SK-N-SH (cell line): ENCODE measurements around the gene LTB4R. TPM values are rescaled to one million over a fixed set of nuclear protein-coding genes. Genes with fewer than 3 reads are reported as not detected.

Experiments
- EP300 ChIP-seq, 2 experiments: IDR thresholded peaks; 2 replicates each; pipeline versions ENCODE4 v1.4.0 to v1.6.1; 2012; ENCODE audit warnings: borderline replicate concordance in 1 of 2, low read depth in 1 of 2, low read length in 1 of 2
- FOSL2 ChIP-seq: IDR thresholded peaks from 2 replicates; pipeline ENCODE4 v1.4.0; 2012; ENCODE audit warnings: low read depth, mild to moderate bottlenecking, moderate library complexity, borderline replicate concordance
- FOXJ3 ChIP-seq: sonication (generic); formaldehyde crosslinking; IDR thresholded peaks from 2 replicates; pipeline ENCODE4 v1.5.1; 2020; ENCODE audit warnings: mild to moderate bottlenecking, missing genetic modification reagents
- GATA2 ChIP-seq: sonication (generic); formaldehyde crosslinking; IDR thresholded peaks from 2 replicates; pipeline ENCODE4 v1.5.0; 2020; ENCODE audit warnings: mild to moderate bottlenecking, missing genetic modification reagents
- JUND ChIP-seq: IDR thresholded peaks from 2 replicates; pipeline ENCODE4 v1.4.0; 2012
- MEF2A ChIP-seq: IDR thresholded peaks from 2 replicates; pipeline ENCODE4 v1.4.0; 2012; ENCODE audit warnings: low read depth, borderline replicate concordance
- POLR2AphosphoS5 ChIP-seq: IDR thresholded peaks from 2 replicates; pipeline ENCODE4 v1.6.1; 2012; ENCODE audit warnings: low read depth, low read length
- RAD21 ChIP-seq: IDR thresholded peaks from 2 replicates; pipeline ENCODE4 v1.6.1; 2012; ENCODE audit warnings: mild to moderate bottlenecking, low read length
- RCOR1 ChIP-seq: fragments of 150-350 bp; IDR thresholded peaks from 2 replicates; pipeline ENCODE4 v1.6.1; 2017; ENCODE audit warnings: antibody characterized with exemption, low read length
- RXRA ChIP-seq: IDR thresholded peaks from 2 replicates; pipeline ENCODE4 v1.4.0; 2012; ENCODE audit warnings: low read depth, mild to moderate bottlenecking, borderline replicate concordance
- SIN3A ChIP-seq: IDR thresholded peaks from 2 replicates; pipeline ENCODE4 v1.6.1; 2012; ENCODE audit warnings: low read depth, mild to moderate bottlenecking, low read length, moderate library complexity, borderline replicate concordance
- SMC3 ChIP-seq: IDR thresholded peaks from 2 replicates; pipeline ENCODE4 v1.6.1; 2012; ENCODE audit warnings: low read depth, low read length, improper control_type of control experiment
- TAF1 ChIP-seq: IDR thresholded peaks from 2 replicates; pipeline ENCODE4 v1.6.1; 2012; ENCODE audit warnings: low read depth, mild to moderate bottlenecking, low read length, moderate library complexity, borderline replicate concordance
- TCF12 ChIP-seq: IDR thresholded peaks from 2 replicates; pipeline ENCODE4 v1.4.0; 2012
- YY1 ChIP-seq: IDR thresholded peaks from 2 replicates; pipeline ENCODE4 v1.4.0; 2012; ENCODE audit warnings: low read depth, mild to moderate bottlenecking
- polyA plus RNA-seq, 3 experiments: library from polyadenylated mRNA; depleted of rRNA; stranded (reverse); fragments of >200 nt; gene quantifications; 2 replicates each; pipeline ENCODE4 v1.2.3, GENCODE V29; 2012
- TF ChIP-seq, protein P1 (sequence below): IDR thresholded peaks from 2 replicates; pipeline ENCODE4 v1.4.0; 2012; ENCODE audit warnings: low read depth, borderline replicate concordance
- TF ChIP-seq, protein P2 (sequence below): fragments of 150-350 bp; IDR thresholded peaks from 2 replicates; pipeline ENCODE4 v1.6.1; 2017; ENCODE audit warnings: antibody characterized with exemption, low read length, low read depth, borderline replicate concordance
- TF ChIP-seq, protein P3 (sequence below): fragments of 200-600 bp; sonication (generic); IDR thresholded peaks from 2 replicates; pipeline ENCODE4 v1.6.1; 2017; ENCODE audit warnings: antibody characterized with exemption, mild to moderate bottlenecking, moderate library complexity
- TF ChIP-seq, protein P4 (sequence below): IDR thresholded peaks from 2 replicates; pipeline ENCODE4 v1.4.0; 2012; ENCODE audit warnings: low read depth, borderline replicate concordance
- TF ChIP-seq, protein P5 (sequence below): fragments of 150-350 bp; IDR thresholded peaks from 2 replicates; pipeline ENCODE4 v1.6.1; 2016; ENCODE audit warnings: mild to moderate bottlenecking, low read depth, low read length

The LTB4R gene
- polyA plus RNA-seq, 1 of the 3 experiments (the other 2 are of a cell fraction): 11.9 TPM

DNA sequence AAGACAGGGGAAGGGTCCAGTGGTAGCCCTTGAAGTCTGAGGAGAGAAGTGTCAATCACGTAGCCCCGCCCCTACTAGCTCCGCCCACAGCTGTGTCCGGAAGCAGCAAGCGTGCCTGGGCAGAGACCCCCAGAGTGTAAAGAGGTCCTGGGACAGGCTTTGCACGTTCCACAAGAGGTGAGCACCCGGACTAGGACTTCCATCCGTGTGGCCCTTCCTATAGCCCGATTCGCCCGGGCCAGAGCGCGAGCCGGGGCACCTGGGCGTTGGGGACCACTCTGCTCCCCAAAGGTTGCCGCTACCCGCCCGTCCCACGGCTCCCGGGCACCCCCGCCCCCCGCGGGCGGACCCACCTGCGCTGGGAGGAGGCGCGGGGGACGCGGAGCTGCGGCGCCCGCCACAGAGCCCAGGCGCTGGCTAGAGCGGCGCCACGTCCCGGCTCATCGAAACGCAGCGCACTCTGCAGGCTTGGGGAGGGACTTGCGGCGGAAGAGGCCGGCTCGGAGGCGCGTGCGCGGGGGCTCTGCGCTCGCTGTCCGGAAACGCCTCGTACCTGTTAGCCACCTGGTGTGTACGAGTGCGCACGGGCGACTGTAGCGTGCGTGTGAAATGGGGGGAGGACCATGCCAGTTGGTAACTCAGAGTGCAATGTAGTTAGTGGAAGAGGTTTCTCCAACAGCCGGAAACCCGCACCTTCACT is 40.0 kb upstream of the LTB4R start, which contains the start of gene RABGGTA (continued):
- TF ChIP-seq, protein P1, sequence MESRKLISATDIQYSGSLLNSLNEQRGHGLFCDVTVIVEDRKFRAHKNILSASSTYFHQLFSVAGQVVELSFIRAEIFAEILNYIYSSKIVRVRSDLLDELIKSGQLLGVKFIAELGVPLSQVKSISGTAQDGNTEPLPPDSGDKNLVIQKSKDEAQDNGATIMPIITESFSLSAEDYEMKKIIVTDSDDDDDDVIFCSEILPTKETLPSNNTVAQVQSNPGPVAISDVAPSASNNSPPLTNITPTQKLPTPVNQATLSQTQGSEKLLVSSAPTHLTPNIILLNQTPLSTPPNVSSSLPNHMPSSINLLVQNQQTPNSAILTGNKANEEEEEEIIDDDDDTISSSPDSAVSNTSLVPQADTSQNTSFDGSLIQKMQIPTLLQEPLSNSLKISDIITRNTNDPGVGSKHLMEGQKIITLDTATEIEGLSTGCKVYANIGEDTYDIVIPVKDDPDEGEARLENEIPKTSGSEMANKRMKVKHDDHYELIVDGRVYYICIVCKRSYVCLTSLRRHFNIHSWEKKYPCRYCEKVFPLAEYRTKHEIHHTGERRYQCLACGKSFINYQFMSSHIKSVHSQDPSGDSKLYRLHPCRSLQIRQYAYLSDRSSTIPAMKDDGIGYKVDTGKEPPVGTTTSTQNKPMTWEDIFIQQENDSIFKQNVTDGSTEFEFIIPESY: no peak
- TF ChIP-seq, protein P2, sequence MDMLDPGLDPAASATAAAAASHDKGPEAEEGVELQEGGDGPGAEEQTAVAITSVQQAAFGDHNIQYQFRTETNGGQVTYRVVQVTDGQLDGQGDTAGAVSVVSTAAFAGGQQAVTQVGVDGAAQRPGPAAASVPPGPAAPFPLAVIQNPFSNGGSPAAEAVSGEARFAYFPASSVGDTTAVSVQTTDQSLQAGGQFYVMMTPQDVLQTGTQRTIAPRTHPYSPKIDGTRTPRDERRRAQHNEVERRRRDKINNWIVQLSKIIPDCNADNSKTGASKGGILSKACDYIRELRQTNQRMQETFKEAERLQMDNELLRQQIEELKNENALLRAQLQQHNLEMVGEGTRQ: no peak
- TF ChIP-seq TAF1: peak; percentile 84
- no peak for TF ChIP-seq RXRA
- TF ChIP-seq GATA2 (CRISPR knock-in tag): no peak
- no peak for TF ChIP-seq TCF12
- TF ChIP-seq SIN3A: no peak; the same call in 1 of the 2 replicates
- TF ChIP-seq YY1: no peak
- TF ChIP-seq, protein P3, sequence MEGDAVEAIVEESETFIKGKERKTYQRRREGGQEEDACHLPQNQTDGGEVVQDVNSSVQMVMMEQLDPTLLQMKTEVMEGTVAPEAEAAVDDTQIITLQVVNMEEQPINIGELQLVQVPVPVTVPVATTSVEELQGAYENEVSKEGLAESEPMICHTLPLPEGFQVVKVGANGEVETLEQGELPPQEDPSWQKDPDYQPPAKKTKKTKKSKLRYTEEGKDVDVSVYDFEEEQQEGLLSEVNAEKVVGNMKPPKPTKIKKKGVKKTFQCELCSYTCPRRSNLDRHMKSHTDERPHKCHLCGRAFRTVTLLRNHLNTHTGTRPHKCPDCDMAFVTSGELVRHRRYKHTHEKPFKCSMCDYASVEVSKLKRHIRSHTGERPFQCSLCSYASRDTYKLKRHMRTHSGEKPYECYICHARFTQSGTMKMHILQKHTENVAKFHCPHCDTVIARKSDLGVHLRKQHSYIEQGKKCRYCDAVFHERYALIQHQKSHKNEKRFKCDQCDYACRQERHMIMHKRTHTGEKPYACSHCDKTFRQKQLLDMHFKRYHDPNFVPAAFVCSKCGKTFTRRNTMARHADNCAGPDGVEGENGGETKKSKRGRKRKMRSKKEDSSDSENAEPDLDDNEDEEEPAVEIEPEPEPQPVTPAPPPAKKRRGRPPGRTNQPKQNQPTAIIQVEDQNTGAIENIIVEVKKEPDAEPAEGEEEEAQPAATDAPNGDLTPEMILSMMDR: peak; percentile 68
- TF ChIP-seq JUND: no peak
- TF ChIP-seq FOSL2: no peak
- TF ChIP-seq POLR2AphosphoS5: peak; percentile 63
- no peak for TF ChIP-seq MEF2A
- TF ChIP-seq, protein P4, sequence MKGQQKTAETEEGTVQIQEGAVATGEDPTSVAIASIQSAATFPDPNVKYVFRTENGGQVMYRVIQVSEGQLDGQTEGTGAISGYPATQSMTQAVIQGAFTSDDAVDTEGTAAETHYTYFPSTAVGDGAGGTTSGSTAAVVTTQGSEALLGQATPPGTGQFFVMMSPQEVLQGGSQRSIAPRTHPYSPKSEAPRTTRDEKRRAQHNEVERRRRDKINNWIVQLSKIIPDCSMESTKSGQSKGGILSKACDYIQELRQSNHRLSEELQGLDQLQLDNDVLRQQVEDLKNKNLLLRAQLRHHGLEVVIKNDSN: 0 out of 2 replicates have a peak, but pooled peaks have one; percentile 13
- TF ChIP-seq RAD21: no peak
- peak; percentile 30; the same call in 1 of the 2 replicates for TF ChIP-seq SMC3
- no peak for TF ChIP-seq FOXJ3 (CRISPR knock-in tag)
- TF ChIP-seq, protein P5, sequence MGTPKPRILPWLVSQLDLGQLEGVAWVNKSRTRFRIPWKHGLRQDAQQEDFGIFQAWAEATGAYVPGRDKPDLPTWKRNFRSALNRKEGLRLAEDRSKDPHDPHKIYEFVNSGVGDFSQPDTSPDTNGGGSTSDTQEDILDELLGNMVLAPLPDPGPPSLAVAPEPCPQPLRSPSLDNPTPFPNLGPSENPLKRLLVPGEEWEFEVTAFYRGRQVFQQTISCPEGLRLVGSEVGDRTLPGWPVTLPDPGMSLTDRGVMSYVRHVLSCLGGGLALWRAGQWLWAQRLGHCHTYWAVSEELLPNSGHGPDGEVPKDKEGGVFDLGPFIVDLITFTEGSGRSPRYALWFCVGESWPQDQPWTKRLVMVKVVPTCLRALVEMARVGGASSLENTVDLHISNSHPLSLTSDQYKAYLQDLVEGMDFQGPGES: no peak
- peak in 1 of 2 experiments; percentile 62; a peak in 2 of 4 replicates for TF ChIP-seq EP300 (IDR thresholded peaks at IDR 0.05; ENCODE audit: borderline replicate concordance in 1 of 2, low read depth in 1 of 2, low read length in 1 of 2)
- peak; percentile 60 for TF ChIP-seq RCOR1
